ENCODE measurements around the gene GALNT4. TPM values are rescaled to one million over a fixed set of nuclear protein-coding genes. Genes with fewer than 3 reads are reported as not detected.

GALNT4 gene
- total and polyA plus RNA-seq, 8 donors = 0.45 to 111 (median 6.6) TPM

DNA sequence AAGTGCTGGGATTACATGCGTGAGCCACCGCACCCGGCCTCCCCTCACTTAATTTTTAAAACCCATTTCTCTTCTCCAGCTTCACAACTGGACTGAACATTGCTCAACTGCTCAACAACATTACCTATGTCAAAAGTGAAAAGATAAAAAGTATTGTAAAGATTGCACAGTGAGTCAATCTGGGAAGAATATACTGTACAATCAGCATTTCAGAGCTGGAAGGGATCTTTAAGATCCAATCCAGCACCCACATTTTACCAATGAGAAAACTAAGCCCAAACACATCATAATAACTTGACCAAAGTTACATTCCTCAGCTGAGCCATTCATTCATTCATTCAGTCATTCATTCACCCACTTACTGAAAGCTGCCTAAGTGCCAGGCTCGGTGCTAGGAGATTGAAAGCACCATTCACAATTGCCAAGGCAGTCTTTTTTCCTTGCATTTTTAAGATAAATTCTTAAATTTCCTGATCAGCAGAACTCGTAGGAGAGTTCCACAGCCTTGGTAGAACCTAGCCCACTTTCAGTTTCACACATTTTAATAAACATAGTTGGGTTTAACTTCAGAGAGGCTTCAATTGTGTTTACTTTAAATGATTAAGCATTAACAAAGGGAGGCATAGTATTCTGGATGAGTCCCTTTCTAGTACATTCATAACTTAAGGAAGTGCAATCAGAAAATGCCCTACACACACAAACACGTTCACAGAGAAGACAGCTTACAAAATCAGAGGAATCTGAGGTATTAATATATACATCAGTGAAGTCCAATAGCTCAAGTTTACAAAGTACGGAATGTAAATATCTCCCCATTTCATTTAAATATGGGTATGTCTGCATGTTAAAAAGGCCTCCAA lies 3.0 kb downstream of the GALNT4 start:
- intact Hi-C loops (cut with DNase I; ENCODE audit: low total_unique reads) = loop anchor here (10.0 kb wide), 1 partner anchor 507 kb away; no protein-coding TSS in a partner anchor
- Histone ChIP-seq H3K27me3 (no peaks in the 10 kb centered on the region), H3K27ac (peak overlapping the region; percentile 36 to 96 (median 62)), H3K9me3 (no peaks in the 10 kb centered on the region), H3K4me1 (peaks cover 25 to 61% (median 41%) of the 10 kb centered on the region in 4 donors), H3K36me3 (no peaks in the 10 kb centered on the region), H3K4me3 (peak overlapping the region; percentile 6 to 97 (median 90))
- TF ChIP-seq, protein P1, sequence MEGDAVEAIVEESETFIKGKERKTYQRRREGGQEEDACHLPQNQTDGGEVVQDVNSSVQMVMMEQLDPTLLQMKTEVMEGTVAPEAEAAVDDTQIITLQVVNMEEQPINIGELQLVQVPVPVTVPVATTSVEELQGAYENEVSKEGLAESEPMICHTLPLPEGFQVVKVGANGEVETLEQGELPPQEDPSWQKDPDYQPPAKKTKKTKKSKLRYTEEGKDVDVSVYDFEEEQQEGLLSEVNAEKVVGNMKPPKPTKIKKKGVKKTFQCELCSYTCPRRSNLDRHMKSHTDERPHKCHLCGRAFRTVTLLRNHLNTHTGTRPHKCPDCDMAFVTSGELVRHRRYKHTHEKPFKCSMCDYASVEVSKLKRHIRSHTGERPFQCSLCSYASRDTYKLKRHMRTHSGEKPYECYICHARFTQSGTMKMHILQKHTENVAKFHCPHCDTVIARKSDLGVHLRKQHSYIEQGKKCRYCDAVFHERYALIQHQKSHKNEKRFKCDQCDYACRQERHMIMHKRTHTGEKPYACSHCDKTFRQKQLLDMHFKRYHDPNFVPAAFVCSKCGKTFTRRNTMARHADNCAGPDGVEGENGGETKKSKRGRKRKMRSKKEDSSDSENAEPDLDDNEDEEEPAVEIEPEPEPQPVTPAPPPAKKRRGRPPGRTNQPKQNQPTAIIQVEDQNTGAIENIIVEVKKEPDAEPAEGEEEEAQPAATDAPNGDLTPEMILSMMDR (IDR thresholded peaks at IDR 0.05) = no peak
- TF ChIP-seq EP300 (IDR thresholded peaks at IDR 0.05) (no peak), POLR2A (IDR thresholded peaks at IDR 0.05) (no peak), POLR2AphosphoS5 (IDR thresholded peaks at IDR 0.05) (no peak)
- 27 to 46% (median 38%) methylated on average over 7 of the region's 7 CpGs for WGBS, 5 donors
- no peak for DNase-seq

DNA sequence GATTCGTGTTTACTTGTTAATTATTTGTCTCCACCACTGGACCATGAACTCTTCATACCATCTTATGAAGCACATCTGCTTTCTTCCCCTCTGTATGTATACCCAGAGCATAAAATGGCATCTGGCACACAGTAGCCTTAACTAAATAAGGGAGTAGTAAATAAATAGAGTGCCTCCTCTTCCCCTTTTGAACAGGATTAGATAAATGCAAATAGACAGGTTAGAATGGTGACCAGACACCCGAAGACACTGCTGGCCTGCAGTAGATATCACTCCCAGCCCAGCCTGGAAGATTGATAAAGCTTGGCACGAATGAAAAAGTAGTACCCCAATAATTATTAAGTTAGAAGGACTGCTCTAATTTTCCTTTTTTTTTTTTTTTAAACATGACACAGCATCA lies 6.9 kb downstream of the GALNT4 start:
- intact Hi-C loops (cut with DNase I; ENCODE audit: low total_unique reads) = no loop called here
- Histone ChIP-seq H3K36me3 (no peaks in the 10 kb centered on the region), H3K4me3 (no peak overlapping the region), H3K9me3 (no peaks in the 10 kb centered on the region), H3K27me3 (no peaks in the 10 kb centered on the region), H3K4me1 (peaks cover 10 to 48% (median 29%) of the 10 kb centered on the region in 4 donors), H3K27ac (no peak overlapping the region)
- no peak for DNase-seq
- no peak for TF ChIP-seq POLR2A (IDR thresholded peaks at IDR 0.05)
- TF ChIP-seq POLR2AphosphoS5 (IDR thresholded peaks at IDR 0.05) = no peak
- TF ChIP-seq EP300 (IDR thresholded peaks at IDR 0.05) = no peak
- TF ChIP-seq, protein P1 (IDR thresholded peaks at IDR 0.05) = no peak
- WGBS, 5 donors = 43 to 89% (median 62%) methylated on average over 3 of the region's 3 CpGs

DNA sequence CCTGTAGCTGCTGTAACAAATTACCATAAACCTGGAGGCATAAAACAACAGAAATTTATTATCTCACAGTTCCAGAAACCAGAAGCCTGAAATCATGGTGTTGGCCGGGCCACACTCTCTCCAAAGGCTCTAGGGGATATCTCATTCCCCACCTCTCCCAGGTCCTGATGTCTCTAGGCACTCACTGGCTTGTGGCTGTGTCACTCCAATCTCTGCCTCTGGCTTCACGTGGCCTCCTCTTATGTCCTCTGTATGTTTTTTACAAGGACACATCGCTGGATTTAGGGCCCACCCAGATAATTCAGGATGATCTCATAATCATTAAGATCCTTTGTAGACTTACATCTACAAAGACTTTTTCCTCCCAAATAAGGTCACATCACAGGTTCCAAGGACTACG lies 8.0 kb downstream of the GALNT4 start:
- TF ChIP-seq EP300 (IDR thresholded peaks at IDR 0.05) (no peak), POLR2A (IDR thresholded peaks at IDR 0.05) (no peak), POLR2AphosphoS5 (IDR thresholded peaks at IDR 0.05) (no peak)
- TF ChIP-seq, protein P1 (IDR thresholded peaks at IDR 0.05) = no peak
- H3K27ac ChIP-seq = no peak overlapping the region
- WGBS, 5 donors = 72 to 93% (median 84%) methylated on average over 4 of the region's 4 CpGs
- H3K4me3 ChIP-seq = no peak overlapping the region
- DNase-seq = no peak
- H3K4me1 ChIP-seq = peaks cover 9 to 44% (median 24%) of the 10 kb centered on the region in 4 donors
- H3K36me3 ChIP-seq = no peaks in the 10 kb centered on the region
- intact Hi-C loops (cut with DNase I; ENCODE audit: low total_unique reads) = no loop called here
- no peaks in the 10 kb centered on the region for H3K27me3 ChIP-seq
- no peaks in the 10 kb centered on the region for H3K9me3 ChIP-seq

DNA sequence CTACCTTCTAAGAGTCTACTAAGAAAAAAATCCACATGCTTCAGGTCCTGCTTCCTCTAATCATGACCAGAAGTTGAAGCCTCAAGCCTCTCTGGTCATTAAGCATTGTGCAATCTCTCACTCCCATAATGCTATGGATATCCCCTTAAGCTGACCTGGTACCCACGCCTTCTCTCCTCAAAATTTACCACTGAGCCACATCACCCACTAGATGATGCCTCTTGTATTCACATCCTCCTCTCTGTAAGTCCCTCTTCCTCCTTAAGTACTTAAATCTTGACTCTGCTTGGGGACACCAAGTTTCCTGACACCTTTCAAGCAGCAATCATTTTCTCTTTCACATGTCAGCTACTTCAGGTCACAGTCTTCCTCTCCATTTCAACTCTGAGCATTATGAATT lies 9.8 kb downstream of the GALNT4 start:
- TF ChIP-seq POLR2A (IDR thresholded peaks at IDR 0.05) (no peak), EP300 (IDR thresholded peaks at IDR 0.05) (no peak), POLR2AphosphoS5 (IDR thresholded peaks at IDR 0.05) (no peak)
- TF ChIP-seq, protein P1 (IDR thresholded peaks at IDR 0.05) = no peak
- Histone ChIP-seq H3K4me1 (peaks cover 4 to 26% (median 10%) of the 10 kb centered on the region in 4 donors), H3K36me3 (no peaks in the 10 kb centered on the region), H3K4me3 (no peak overlapping the region), H3K27ac (no peak overlapping the region), H3K9me3 (no peaks in the 10 kb centered on the region), H3K27me3 (no peaks in the 10 kb centered on the region)
- no peak for DNase-seq
- intact Hi-C loops (cut with DNase I; ENCODE audit: low total_unique reads) = no loop called here
- WGBS, 5 donors = 63 to 95% (median 82%) methylated on average over 1 of the region's 1 CpG
